B cell (primary cell): ENCODE data around the gene SIX5. TPM values are rescaled to one million over a fixed set of nuclear protein-coding genes. Genes with fewer than 3 reads are reported as not detected.

ENCODE experiments used
- ATAC-seq: fragments of 200-7000 bp; cut with Tn5 transposase; one replicate; pipeline ENCODE4 v1.10.0; 2021; ENCODE audit warnings: low read depth, mild to moderate bottlenecking, moderate number of reproducible peaks, moderate library complexity
- CTCF ChIA-PET: fragments of 350-600 bp; sonication (Branson Sonifier 250); formaldehyde crosslinking; loops from one replicate; lab custom pipeline; 2021; ENCODE audit warnings: antibody characterized with exemption, inconsistent platforms; lab: Charles Lee
- POLR2A ChIA-PET: fragments of 350-600 bp; sonication (Branson Sonifier 250); formaldehyde crosslinking; loops from one replicate; lab custom pipeline; 2021; ENCODE audit warnings: antibody characterized with exemption; lab: Charles Lee
- DNase-seq: peaks from one replicate; pipeline ENCODE4 v3.0.0; 2013
- H2AFZ ChIP-seq: 2 replicates; pipeline ENCODE4 v1.6.1; 2012; ENCODE audit warnings: mild to moderate bottlenecking, low read depth, low read length; ENCODE audit not compliant: insufficient read depth, poor library complexity, severe bottlenecking
- H3K27ac ChIP-seq, 2 donors: 1 replicate in 1 of 2; 2 replicates in 1 of 2; pipeline ENCODE4 v1.5.1; 2012 to 2013; ENCODE audit warnings: low read length in 2 of 2, mild to moderate bottlenecking in 2 of 2, moderate library complexity in 1 of 2
- H3K27me3 ChIP-seq, 4 experiments: fragments of 200-600 bp in 1 of 4; sonication (generic) in 1 of 4; replicated peaks in 1 of 4; 1 replicate in 2 of 4; 2 replicates in 2 of 4; pipeline versions ENCODE4 v1.6.1 to v1.7.0; 2013 to 2016; ENCODE audit warnings: low read length in 3 of 4, mild to moderate bottlenecking in 2 of 4, mixed read lengths in 1 of 4, moderate library complexity in 1 of 4; ENCODE audit not compliant: insufficient read depth in 4 of 4, control insufficient read depth in 3 of 4; ENCODE audit errors: control extremely low read depth in 1 of 4
- H3K36me3 ChIP-seq, 2 experiments: replicated peaks in 1 of 2; 1 replicate in 1 of 2; 2 replicates in 1 of 2; pipeline versions ENCODE4 v1.6.1 to v1.7.1; 2013; ENCODE audit warnings: low read length in 1 of 2; ENCODE audit not compliant: insufficient read depth in 2 of 2, control insufficient read depth in 1 of 2; ENCODE audit errors: control extremely low read depth in 1 of 2, extremely low read depth in 1 of 2
- H3K4me1 ChIP-seq, 2 donors: fragments of 200-600 bp in 1 of 2; sonication (generic) in 1 of 2; 1 replicate in 1 of 2; 2 replicates in 1 of 2; pipeline versions ENCODE4 v1.5.1 to v1.6.1; 2013 to 2017; ENCODE audit warnings: low read length in 2 of 2; ENCODE audit not compliant: control insufficient read depth in 2 of 2, insufficient read depth in 2 of 2
- H3K4me2 ChIP-seq: replicated peaks from 2 replicates; pipeline ENCODE3; 2012; ENCODE audit warnings: mild to moderate bottlenecking, low read depth, low read length; ENCODE audit not compliant: poor library complexity, severe bottlenecking
- H3K4me3 ChIP-seq, 5 experiments: fragments of 200-600 bp in 1 of 5; sonication (generic) in 1 of 5; 1 replicate in 3 of 5; 2 replicates in 2 of 5; pipeline versions ENCODE4 v1.5.1 to v1.7.0; 2011 to 2016; ENCODE audit warnings: low read length in 4 of 5, mild to moderate bottlenecking in 4 of 5, low read depth in 2 of 5, control low read depth in 1 of 5, moderate library complexity in 1 of 5; ENCODE audit not compliant: insufficient read depth in 1 of 5; ENCODE audit errors: control extremely low read depth in 1 of 5, extremely low read depth in 1 of 5
- H3K79me2 ChIP-seq: fragments of 200-600 bp; sonication (generic); one replicate; pipeline ENCODE4 v1.6.0; 2016; ENCODE audit warnings: low read length; ENCODE audit not compliant: control insufficient read depth, insufficient read depth
- H3K9ac ChIP-seq: fragments of 200-600 bp; sonication (generic); 2 replicates; pipeline ENCODE4 v1.6.1; 2017; ENCODE audit warnings: mild to moderate bottlenecking, low read length, moderate library complexity
- H3K9me3 ChIP-seq, 3 donors: one replicate each; pipeline versions ENCODE4 v1.6.1 to v1.7.1; 2013; ENCODE audit warnings: low read length in 2 of 3; ENCODE audit not compliant: control insufficient read depth in 2 of 3, insufficient read depth in 1 of 3; ENCODE audit errors: control extremely low read depth in 1 of 3
- H4K20me1 ChIP-seq: 2 replicates; pipeline ENCODE4 v1.6.0; 2012; ENCODE audit warnings: mild to moderate bottlenecking, low read length; ENCODE audit not compliant: insufficient read depth, control insufficient read depth, poor library complexity, severe bottlenecking
- H3K27ac Mint-ChIP-seq: one replicate; pipeline ENCODE4 v1.8.0; 2021; ENCODE audit warnings: mixed read lengths
- H3K27me3 Mint-ChIP-seq: one replicate; pipeline ENCODE4 v1.8.0; 2021; ENCODE audit warnings: mixed read lengths
- H3K4me1 Mint-ChIP-seq: one replicate; pipeline ENCODE4 v1.8.0; 2021; ENCODE audit warnings: mixed read lengths
- H3K4me3 Mint-ChIP-seq: one replicate; pipeline ENCODE4 v1.8.0; 2021; ENCODE audit warnings: mixed read lengths
- H3K9me3 Mint-ChIP-seq: one replicate; pipeline ENCODE4 v1.8.0; 2022; ENCODE audit warnings: mixed read lengths; ENCODE audit not compliant: insufficient read depth
- EZH2 ChIP-seq: IDR thresholded peaks from 2 replicates; pipeline ENCODE4 v1.6.1; 2012; ENCODE audit warnings: borderline replicate concordance, low read depth, mild to moderate bottlenecking, moderate library complexity, low read length; ENCODE audit not compliant: insufficient read depth, poor library complexity, severe bottlenecking
- WGBS: methylation state at CpG from one replicate; pipeline ENCODE4 v1.1.5; 2013; ENCODE audit warnings: missing lambda C conversion rate; ENCODE audit not compliant: insufficient coverage; 5-methylcytosine and 5-hydroxymethylcytosine counted together
- intact Hi-C: fragments of 100-400 bp; cut with micrococcal nuclease; formaldehyde crosslinking; loops from one replicate; pipeline ENCODE4 v1.10.0; 2022
- polyA plus RNA-seq: library from polyadenylated mRNA; depleted of rRNA; stranded (reverse); fragments of >200 nt; gene quantifications from 2 replicates; pipeline ENCODE4 v1.2.3, GENCODE V29; 2012
- total RNA-seq, 2 donors: library from RNA; stranded (reverse); fragments of 120-200 nt in 1 of 2; gene quantifications; 1 replicate in 1 of 2; 2 replicates in 1 of 2; pipeline versions ENCODE4 v1.2.3 to v1.2.4, GENCODE V29; 2013 to 2022
- TF ChIP-seq, protein P1 (sequence below): fragments of 200-600 bp; IDR thresholded peaks from one replicate; pipeline ENCODE4 v1.8.0; 2022; ENCODE audit warnings: antibody characterized with exemption, mild to moderate bottlenecking

SIX5 gene
- total and polyA plus RNA-seq, 2 donors (not counting 1 experiment from before 2014, with no cell fraction given) = 1.4 to 2.1 TPM

DNA sequence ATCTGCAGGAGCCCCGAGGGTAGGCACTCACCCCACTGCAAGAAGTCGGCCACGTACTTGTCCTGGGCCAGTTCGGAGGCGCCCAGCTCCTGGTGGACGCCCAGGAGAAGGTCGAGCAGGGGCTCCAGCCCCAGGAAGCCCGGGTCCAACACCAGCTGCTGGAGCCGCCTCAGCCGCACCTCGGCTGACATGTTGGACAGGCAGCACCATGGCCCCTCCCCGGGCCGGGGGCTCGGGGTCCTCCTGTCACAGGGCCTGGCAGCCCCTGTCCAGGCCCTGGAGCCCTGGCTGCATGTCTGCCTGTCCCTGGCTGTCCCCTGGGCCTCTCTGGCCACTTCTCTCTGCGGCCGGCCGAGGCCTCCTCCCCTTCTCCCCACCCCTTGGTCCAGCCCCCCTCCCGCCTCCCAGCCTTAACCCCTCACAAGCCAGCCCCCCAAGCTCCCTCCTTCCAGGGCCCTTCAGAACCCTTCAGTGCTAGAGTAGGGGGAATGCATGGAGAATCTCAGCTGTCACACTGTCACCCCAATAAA, 13.2 kb upstream of the SIX5 start, which contains the start of gene DMPK:
DMPK (minus strand) TSS at position 329 of the 530 bp plus-strand sequence; CDS start at position 191, 138 bp downstream.
- Histone ChIP-seq H3K27ac (no peak within 1 kb of the TSS), H4K20me1 (peaks cover 90% of the 10 kb centered on the region), H3K79me2 (peaks cover 2% of the 10 kb centered on the region), H3K36me3 (peaks cover 0 to 20% of the 10 kb centered on the region in 2 experiments), H3K9ac (no peak within 1 kb of the TSS), H3K4me3 (no peak within 1 kb of the TSS), H3K9me3 (peaks cover 0 to 4% (median 0%) of the 10 kb centered on the region in 3 donors), H3K4me1 (peaks cover 17 to 22% of the 10 kb centered on the region in 2 donors), H3K4me2 (no peak within 1 kb of the TSS), H2AFZ (no peak within 1 kb of the TSS), H3K27me3 (peaks cover 0 to 23% (median 2%) of the 10 kb centered on the region in 4 experiments)
- H3K27me3 Mint-ChIP-seq = peaks cover 10% of the 10 kb centered on the region
- H3K4me1 Mint-ChIP-seq = peaks cover 19% of the 10 kb centered on the region
- WGBS = 64% methylated on average over 17 of the region's 18 CpGs
- H3K27ac Mint-ChIP-seq = no peak within 1 kb of the TSS
- no peak for DNase-seq
- intact Hi-C loops = no loop called here
- ChIA-PET POLR2A (interaction anchor here (0.5 to 1.2 kb wide), 3 partner anchors 11 to 26 kb away, joined by 3 to 4 read pairs (median 4); no protein-coding TSS in a partner anchor), CTCF (interaction anchor here (2.2 kb wide), 1 partner anchor 17 kb away, joined by 10 read pairs; no protein-coding TSS in a partner anchor)
- H3K4me3 Mint-ChIP-seq = no peak within 1 kb of the TSS
- TF ChIP-seq, protein P1, sequence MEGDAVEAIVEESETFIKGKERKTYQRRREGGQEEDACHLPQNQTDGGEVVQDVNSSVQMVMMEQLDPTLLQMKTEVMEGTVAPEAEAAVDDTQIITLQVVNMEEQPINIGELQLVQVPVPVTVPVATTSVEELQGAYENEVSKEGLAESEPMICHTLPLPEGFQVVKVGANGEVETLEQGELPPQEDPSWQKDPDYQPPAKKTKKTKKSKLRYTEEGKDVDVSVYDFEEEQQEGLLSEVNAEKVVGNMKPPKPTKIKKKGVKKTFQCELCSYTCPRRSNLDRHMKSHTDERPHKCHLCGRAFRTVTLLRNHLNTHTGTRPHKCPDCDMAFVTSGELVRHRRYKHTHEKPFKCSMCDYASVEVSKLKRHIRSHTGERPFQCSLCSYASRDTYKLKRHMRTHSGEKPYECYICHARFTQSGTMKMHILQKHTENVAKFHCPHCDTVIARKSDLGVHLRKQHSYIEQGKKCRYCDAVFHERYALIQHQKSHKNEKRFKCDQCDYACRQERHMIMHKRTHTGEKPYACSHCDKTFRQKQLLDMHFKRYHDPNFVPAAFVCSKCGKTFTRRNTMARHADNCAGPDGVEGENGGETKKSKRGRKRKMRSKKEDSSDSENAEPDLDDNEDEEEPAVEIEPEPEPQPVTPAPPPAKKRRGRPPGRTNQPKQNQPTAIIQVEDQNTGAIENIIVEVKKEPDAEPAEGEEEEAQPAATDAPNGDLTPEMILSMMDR = no peak
- TF ChIP-seq EZH2 = no peak
- H3K9me3 Mint-ChIP-seq = no peaks in the 10 kb centered on the region
- no peak for ATAC-seq
